Measurements from ENCODE around the gene ELAVL3.

DNA sequence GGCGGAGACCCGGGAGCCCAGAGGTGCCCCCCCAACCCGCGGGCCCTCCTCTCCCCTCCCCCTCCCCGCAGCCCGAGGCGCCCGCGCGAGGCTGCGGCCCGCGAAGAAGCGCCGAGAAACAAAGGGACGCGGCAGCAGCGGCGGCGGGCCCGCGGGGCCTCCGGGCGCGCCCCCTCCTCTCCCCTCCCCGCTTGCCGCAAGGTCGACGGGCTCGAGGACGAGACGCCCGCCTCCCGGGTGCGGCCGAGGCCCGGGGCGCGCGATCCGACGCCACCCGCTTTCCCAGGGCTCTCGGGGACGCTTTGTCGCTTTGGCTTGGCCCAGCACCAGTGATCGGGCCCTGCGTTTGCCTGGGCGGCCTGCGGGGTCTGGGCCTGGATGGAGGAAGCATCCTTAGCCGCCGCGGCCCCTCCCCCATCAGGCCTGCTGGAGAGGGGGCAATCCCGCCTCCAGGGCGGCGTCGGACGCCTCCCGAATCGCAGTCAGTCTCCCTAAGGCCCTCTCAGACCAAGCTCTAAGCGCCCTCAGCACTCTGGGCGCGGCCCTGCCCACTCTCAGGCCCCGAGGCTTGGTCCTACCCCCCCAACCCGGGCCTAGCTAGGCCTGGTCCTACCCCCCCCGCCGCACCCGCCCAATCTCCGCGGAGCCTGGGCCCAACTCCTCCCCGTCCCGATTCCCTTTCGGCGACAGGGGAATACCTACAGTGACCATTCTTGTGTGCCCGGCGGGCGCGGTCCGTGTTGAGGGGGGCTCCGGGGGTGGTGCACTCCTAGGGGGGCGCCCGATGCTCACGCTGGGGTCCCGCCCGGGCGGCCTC is 740 bp downstream of the ELAVL3 start:
- TF ChIP-seq POLR2A (IDR thresholded peaks at IDR 0.05), result no peak
- TF ChIP-seq, protein P1, sequence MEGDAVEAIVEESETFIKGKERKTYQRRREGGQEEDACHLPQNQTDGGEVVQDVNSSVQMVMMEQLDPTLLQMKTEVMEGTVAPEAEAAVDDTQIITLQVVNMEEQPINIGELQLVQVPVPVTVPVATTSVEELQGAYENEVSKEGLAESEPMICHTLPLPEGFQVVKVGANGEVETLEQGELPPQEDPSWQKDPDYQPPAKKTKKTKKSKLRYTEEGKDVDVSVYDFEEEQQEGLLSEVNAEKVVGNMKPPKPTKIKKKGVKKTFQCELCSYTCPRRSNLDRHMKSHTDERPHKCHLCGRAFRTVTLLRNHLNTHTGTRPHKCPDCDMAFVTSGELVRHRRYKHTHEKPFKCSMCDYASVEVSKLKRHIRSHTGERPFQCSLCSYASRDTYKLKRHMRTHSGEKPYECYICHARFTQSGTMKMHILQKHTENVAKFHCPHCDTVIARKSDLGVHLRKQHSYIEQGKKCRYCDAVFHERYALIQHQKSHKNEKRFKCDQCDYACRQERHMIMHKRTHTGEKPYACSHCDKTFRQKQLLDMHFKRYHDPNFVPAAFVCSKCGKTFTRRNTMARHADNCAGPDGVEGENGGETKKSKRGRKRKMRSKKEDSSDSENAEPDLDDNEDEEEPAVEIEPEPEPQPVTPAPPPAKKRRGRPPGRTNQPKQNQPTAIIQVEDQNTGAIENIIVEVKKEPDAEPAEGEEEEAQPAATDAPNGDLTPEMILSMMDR (IDR thresholded peaks at IDR 0.05), result no peak
